Measurements from ENCODE around the gene LAMA5.

DNA sequence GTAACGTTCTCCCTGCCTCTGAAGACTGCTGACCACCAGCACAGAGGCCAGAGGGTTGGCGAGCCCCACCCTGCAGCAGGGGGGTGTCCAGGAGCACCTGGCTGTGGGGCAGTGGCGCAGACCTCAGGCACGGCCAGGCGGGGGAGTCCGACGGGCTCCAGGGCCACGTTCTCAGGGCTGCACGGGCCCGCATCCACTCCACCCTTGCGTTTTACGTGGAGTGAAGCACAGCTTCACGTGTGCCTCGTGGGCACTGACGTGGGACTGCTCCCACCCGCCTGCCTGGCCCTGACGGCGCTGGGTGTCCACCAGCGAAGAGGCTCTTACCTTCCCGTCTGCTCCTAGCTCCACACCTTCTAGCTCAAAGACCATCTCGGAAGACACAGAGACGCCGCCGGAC is 26.7 kb upstream of the LAMA5 start:
- TF ChIP-seq POLR2AphosphoS5 (IDR thresholded peaks at IDR 0.05) (no peak), EP300 (IDR thresholded peaks at IDR 0.05) (no peak), POLR2A (IDR thresholded peaks at IDR 0.05) (no peak)
- TF ChIP-seq, protein P1, sequence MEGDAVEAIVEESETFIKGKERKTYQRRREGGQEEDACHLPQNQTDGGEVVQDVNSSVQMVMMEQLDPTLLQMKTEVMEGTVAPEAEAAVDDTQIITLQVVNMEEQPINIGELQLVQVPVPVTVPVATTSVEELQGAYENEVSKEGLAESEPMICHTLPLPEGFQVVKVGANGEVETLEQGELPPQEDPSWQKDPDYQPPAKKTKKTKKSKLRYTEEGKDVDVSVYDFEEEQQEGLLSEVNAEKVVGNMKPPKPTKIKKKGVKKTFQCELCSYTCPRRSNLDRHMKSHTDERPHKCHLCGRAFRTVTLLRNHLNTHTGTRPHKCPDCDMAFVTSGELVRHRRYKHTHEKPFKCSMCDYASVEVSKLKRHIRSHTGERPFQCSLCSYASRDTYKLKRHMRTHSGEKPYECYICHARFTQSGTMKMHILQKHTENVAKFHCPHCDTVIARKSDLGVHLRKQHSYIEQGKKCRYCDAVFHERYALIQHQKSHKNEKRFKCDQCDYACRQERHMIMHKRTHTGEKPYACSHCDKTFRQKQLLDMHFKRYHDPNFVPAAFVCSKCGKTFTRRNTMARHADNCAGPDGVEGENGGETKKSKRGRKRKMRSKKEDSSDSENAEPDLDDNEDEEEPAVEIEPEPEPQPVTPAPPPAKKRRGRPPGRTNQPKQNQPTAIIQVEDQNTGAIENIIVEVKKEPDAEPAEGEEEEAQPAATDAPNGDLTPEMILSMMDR (IDR thresholded peaks at IDR 0.05) = no peak

Measured in stomach (tissue), 4 donors.